ENCODE results near the gene BNIPL.

BNIPL gene

DNA sequence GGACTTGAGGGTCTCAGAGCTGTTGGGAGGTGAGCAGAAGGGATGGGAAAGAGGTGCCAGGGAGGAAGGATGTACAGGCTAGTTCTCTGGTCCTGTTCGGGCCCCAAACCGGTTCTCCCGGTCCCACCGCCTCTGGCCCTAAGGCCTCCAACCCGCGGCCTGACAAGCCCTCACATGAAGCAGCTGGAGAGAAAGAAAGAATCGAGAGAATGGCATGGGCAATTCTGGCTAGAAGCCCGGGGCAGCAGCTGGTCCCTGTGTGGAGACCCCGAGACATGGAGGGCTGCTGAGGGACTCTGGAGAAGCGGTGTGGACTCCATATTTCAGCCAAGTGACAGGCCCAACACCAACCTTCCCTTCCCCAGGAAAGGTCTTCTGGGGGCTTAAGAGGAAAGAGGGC is 22.3 kb downstream of the BNIPL start:
- DNase-seq (ENCODE audit: low spot score) = peak; percentile 15

DNA sequence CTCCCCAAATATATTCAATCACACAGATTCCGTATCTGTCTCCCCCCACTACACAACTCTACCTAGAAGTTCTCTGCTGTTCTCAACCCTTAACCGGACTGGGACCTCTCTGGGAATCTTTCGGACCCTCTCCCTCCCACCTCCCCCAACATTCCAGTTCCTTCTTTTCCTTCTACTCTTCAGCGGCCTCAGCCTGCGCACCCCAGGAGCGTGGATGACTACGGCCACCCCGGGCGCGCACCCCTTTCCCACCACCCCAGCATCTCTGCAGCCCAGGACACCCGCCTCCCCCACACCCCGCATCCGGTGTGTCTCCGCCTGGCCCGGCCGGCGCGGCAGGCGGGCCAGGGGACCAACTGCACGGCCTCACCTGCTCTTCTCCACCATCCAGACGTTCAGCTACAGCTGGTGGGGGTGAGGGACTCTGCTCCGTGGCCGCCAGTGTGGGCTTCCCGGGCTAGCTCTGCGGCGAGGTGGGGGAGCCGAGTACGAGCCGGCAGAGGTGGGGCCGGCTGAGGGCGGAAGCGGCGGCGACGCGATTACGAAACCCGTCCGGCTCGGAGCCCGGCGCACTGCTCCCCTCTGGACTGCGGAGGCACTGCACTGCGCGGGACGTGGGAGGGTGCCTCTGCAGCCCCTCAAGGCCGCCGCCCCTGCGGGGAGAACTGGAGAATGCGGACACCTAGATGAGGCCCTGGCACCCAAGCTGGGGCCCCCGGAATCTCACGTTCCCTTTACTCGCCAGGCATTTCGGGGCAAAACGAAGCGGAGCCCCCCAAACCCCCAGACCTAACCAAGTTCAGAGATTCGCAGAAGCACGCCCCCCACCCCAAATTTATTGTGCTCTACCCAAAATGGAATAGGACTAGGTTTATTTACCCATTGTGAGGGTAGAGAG is 23.0 kb downstream of the BNIPL start, which contains the start of gene CDC42SE1:
CDC42SE1 (minus strand) TSS at position 514 of the 898 bp plus-strand sequence. CDS start 3,892 bp downstream, outside the sequence.
- DNase-seq (ENCODE audit: low spot score) = peak; percentile 90

DNA sequence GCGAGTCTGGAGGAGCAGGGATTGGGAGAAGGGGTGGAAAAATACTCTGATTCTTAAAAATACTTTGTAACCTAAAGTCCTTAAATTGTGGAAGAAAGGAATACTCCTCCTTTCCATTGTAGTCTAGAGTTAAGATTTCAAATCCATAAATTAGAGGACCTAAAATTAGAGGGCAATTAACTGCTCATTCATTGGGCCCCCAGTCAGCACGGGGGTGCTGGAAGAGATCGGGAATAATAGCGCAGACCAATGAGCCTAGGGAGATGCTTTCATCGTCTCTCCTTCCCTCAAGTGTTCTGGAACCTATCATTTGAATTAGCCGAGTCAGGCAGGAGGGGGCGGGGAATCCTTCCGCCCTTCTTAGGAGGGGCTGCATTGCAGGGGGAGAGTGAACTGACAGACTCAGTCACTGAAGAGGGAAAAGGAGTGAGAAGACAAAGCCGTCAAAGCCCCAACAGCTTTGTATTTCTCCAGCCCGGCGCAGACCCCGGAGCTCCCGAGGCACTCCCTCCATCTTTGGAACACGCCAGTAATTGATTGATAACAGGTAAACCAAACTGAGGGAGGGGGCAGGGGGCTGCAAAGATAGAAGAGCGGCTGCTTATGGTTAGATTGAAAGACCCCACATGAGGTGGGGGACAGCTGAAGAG is 23.7 kb downstream of the BNIPL start, which contains the start of gene MLLT11:
MLLT11 (plus strand) TSS at position 391 of the 650 bp plus-strand sequence. CDS start 6,828 bp downstream, outside the sequence.
- peak; percentile 59 for DNase-seq (ENCODE audit: low spot score)

DNA sequence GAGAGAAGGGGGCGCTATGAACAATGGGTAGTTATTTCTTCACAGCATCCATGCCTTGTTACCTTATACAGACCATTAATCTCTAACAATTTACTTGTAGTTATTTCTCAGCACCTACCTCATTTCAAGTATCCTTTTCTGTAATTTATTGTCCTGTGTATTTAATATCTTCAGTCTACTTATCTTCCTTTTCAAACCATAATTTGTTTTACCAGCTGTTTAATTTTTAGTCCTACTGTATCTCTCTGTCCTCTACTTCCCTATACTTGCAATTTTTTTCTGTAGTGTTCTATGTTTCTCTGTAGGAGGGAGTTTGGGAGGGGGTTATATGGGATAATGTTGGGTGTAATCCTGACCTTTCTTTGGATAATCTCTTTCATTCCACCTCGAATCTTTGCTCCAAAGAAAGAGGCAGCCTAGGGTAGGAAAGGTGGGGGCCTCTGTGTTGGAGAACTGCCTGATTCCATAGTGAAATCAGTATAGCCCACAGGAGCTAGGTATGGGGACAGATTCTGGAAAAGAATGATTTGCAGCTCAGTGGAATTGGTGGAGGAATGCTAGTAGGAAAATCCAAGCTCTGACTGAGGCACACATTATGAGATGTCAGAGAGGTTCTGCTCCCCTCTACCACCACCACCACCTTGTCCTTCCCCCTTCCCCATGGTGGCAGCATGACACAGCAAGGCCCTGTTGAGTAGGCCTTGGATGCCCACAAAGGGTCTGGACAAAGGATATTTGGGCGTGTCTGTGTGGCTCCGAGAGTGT is 24.5 kb downstream of the BNIPL start:
- no peak for DNase-seq (ENCODE audit: low spot score)

DNA sequence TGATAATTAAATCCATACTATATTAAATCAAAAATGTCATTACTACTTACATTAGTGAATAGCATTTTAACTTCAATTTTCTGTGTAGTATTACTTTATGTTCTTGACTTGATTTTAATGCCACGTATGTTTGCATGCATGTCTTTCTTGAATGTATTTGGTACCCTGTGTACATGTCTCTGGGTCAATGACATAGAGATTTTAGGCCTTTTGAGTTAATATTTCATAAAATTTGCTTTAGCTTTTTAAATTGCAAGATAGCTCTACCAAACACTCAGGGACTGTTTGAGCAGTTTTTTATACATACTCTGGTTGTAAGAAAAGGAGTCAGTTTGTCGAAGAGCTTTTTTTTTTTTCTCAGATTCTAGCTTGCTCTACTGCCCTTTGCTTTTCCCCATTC is 25.3 kb downstream of the BNIPL start:
- no peak for DNase-seq (ENCODE audit: low spot score)

DNA sequence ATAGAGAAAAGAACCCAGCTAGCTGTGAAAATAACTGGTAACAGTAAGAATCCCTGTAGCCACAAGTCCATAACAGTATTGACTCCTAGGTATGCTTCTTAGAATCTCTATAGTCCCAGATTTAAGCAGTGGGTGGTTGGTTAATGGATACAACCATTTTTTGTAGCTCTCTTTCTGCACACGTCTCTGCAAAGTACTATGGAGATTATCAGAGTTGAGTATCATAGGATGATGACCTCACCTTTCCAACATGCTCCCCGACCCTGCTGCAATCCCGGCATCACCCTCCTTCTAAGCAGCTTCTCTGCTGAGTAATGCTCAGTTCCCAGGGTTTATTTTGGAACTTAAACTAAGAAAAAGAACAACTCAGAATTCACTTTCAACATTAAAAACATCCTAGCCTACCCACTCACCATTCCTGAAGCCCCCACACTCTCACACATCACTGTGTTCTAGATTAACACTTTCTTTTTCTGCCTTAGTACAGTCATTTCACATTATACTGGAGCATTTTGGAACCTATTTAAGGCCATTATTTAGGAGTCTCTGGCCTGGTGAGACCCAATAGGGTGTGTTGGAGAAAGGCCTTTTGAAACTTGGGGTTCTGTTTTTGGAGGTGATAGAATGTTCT is 26.5 kb downstream of the BNIPL start:
- DNase-seq (ENCODE audit: low spot score) = peak; percentile 83

DNA sequence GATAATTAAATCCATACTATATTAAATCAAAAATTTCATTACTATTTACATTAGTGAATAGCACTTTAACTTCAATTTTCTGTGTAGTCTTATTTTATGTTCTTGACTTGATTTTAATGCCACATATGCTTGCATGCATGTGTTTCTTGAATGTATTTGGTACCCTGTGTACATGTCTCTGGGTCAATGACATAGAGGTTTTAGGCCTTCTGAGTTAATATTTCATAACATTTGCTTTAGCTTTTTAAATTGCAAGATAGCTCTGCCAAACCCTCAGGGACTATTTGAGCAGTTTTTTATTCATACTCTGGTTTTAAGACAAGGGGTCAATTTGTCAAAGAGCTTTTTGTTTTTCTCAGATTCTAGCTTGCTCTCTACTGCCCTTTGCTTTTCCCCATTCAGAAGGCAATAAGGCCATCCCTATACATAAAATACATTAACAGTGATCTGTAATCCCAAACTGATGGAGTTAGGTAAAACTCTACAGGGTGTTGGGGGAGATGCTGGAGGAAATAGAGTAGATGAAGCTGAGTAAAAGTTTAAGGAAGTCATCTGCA is 28.8 kb downstream of the BNIPL start:
- DNase-seq (ENCODE audit: low spot score) = no peak

DNA sequence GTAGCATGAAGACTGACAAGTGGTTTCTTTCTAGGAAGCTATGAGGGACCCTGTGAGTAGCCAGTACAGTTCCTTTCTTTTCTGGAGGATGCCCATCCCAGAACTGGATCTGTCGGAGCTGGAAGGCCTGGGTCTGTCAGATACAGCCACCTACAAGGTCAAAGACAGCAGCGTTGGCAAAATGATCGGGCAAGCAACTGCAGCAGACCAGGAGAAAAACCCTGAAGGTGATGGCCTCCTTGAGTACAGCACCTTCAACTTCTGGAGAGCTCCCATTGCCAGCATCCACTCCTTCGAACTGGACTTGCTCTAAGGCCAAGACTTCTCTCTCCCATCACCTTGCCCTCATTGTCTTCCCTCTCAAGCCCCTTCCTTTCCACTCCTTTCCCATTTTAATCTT is 30.8 kb downstream of the BNIPL start:
- DNase-seq (ENCODE audit: low spot score) = no peak

DNA sequence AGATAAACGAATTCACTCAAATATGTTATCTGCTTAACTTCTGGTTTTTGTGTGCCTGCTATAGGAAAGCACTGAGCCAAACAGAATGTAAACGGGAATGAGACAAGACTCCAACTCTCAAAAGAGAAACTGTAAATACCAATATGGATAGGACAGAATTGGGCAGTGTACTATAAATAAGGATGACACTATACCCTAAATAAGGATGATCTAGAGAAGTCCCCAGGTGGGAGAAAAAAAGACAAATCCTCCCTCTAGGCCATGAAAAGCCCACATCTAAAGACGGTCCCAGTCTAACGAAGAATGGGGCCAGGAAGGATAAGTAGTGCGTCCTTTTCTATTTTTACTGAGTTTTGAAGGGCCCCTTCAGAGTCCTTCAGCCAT is 32.7 kb downstream of the BNIPL start:
- DNase-seq (ENCODE audit: low spot score) = no peak

DNA sequence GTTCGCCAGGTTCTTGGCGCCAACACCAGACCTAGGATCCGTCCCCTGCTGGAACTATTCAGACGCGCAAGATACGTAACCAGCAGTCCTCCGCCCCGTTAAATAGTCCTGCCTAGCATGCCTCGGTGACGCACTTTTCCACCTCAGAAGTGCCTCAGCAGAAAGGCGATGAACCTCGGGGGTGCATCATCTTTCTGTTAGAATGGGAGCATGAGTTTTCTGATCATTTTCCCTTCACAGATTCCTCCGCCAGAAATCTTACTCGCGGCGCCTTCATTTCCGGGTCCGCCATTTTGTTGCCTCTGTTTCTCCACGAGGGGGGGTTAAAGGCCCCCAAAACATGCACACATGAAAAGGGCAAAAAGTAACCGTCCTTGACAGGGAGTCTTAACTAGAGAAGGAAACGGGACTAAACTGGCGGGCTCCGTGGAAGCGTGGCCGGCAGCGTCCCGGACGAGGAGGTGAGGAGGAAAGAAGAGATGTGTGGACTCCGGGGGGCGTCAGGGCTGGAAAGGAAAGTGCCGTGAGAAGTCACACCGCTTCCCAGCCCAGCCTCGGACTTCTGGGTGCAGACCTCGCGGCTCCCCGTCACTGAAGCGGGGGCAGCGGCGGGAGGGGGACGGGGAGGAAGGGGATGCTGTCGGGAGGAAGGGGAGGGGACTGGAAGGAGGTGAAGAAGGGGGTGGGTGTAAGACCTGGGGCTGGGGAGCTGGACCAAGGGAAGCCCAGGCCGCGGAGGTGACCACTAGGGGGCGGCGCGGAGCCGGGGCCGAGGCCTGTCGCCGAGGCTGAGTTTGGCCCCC is 34.3 kb downstream of the BNIPL start, which contains the start of gene GABPB2:
GABPB2 (plus strand) TSS at position 288 of the 803 bp plus-strand sequence. CDS start 17,429 bp downstream, outside the sequence.
- peak; percentile 87 for DNase-seq (ENCODE audit: low spot score)

DNA sequence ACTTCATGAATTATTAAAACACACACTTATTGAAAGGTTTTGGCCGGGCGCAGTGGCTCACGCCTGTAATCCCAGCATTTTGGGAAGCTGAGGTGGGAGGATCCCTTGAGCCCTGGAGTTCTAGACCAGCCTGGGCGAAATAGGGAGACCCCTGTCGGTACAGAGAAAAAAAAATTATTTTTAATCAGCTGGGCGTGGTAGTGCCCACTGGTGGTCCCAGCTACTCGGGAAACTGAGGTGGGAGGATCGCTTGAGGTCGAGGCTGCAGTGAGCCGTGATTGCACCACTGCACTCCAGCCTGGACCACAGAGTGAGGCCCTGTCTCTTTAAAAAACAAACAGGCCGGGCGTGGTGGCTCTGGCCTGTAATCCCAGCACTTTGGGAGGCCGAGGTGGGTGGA is 35.8 kb downstream of the BNIPL start:
- no peak for DNase-seq (ENCODE audit: low spot score)

DNA sequence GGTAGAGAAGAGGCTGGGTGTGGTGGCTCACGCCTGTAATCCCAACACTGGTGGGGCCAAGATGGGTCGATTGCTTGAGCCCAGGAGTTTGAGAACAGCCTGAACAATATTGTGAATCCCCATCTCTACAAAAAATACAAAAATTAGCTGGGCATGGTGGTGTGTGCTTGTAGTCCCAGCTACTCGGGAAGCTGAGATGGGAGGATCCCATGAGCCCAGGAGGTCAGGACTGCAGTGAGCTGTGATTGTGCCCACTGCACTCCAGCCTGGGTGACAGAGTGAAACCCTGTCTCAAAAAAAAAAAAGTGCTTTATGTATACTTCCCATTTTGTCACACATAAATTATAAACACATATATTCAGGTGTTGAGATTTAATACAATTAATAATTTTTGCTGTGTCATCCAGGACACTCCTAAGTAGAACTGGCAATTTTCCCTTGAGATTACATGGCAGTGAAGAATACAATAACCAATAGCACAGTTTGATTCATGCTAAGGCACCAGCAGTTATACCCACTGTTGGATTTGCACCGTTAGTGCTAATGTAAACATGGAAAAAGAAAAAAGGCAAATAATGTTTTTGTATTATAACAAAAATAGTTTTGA is 49.7 kb downstream of the BNIPL start:
- DNase-seq (ENCODE audit: low spot score) = no peak
